OCI-LY1 (cell line): ENCODE data around the gene PDE3B.

Source experiments
- CTCF ChIP-seq: fragments of 200-600 bp; sonication (generic), shearing (Covaris generic); IDR thresholded peaks from 2 replicates; pipeline ENCODE4 v1.5.1; 2017; ENCODE audit warnings: mild to moderate bottlenecking, antibody characterized with exemption, low read length, moderate library complexity, mixed read lengths
- EZH2 ChIP-seq: fragments of 200-600 bp; sonication (generic), shearing (Covaris generic); IDR thresholded peaks from 2 replicates; pipeline ENCODE4 v1.8.0; 2017; ENCODE audit warnings: borderline replicate concordance, mixed run types, mild to moderate bottlenecking, antibody characterized with exemption, low read length, moderate library complexity, mixed read lengths

GRCh38 chr11:14818779-14819178 lies 175.2 kb downstream of the PDE3B start:
- no peak for TF ChIP-seq CTCF
- no peak for TF ChIP-seq EZH2
